GM23338 (cell line): ENCODE measurements around the gene AFAP1L2.

Source experiments
- CREB1 ChIP-seq: fragments of 250-450 bp; sonication (Bioruptor Pico); IDR thresholded peaks from 2 replicates; pipeline ENCODE4 v1.5.0; 2020; ENCODE audit warnings: low read depth, mild to moderate bottlenecking, moderate library complexity
- EZH2 ChIP-seq: fragments of 200-600 bp; sonication (generic); IDR thresholded peaks from one replicate; pipeline ENCODE4 v1.8.0; 2017; ENCODE audit warnings: antibody characterized with exemption, mild to moderate bottlenecking, low read depth; ENCODE audit not compliant: unreplicated experiment
- EZH2phosphoT487 ChIP-seq: fragments of 200-600 bp; sonication (generic); IDR thresholded peaks from one replicate; pipeline ENCODE4 v1.8.1; 2018; ENCODE audit warnings: antibody characterized with exemption; ENCODE audit not compliant: unreplicated experiment
- JUNB ChIP-seq: IDR thresholded peaks from one replicate; pipeline ENCODE4 v1.6.1; 2016; ENCODE audit warnings: antibody characterized with exemption; ENCODE audit not compliant: unreplicated experiment
- NANOG ChIP-seq: IDR thresholded peaks from 2 replicates; pipeline ENCODE4 v1.6.1; 2016; ENCODE audit warnings: antibody characterized with exemption, borderline replicate concordance
- POLR2AphosphoS5 ChIP-seq: IDR thresholded peaks from 2 replicates; pipeline ENCODE4 v1.6.1; 2016; ENCODE audit warnings: antibody characterized with exemption, low read depth
- STAT1 ChIP-seq: IDR thresholded peaks from one replicate; pipeline ENCODE4 v1.6.1; 2016; ENCODE audit warnings: antibody characterized with exemption; ENCODE audit not compliant: unreplicated experiment
- ZNF114 ChIP-seq: fragments of 250-450 bp; sonication (Bioruptor Pico); IDR thresholded peaks from 2 replicates; pipeline ENCODE4 v1.5.0; 2020; ENCODE audit warnings: mild to moderate bottlenecking, moderate library complexity
- ZNF331 ChIP-seq: fragments of 250-450 bp; sonication (Bioruptor Pico); IDR thresholded peaks from 2 replicates; pipeline ENCODE4 v1.5.0; 2020; ENCODE audit warnings: low read depth, mild to moderate bottlenecking, moderate library complexity
- TF ChIP-seq, protein P1 (sequence below), 2 experiments: fragments of 200-600 bp in 1 of 2; sonication (generic) in 1 of 2; conservative IDR thresholded peaks; 2 replicates each; pipeline versions ENCODE4 v1.5.1 to v1.6.1; 2016 to 2017; ENCODE audit warnings: antibody characterized with exemption in 2 of 2, low read depth in 2 of 2, mild to moderate bottlenecking in 2 of 2, moderate library complexity in 1 of 2
- TF ChIP-seq, protein P2 (sequence below): IDR thresholded peaks from one replicate; pipeline ENCODE4 v1.6.1; 2018; ENCODE audit warnings: antibody characterized with exemption; ENCODE audit not compliant: unreplicated experiment
- TF ChIP-seq, protein P3 (sequence below): IDR thresholded peaks from 2 replicates; pipeline ENCODE4 v1.6.1; 2016; ENCODE audit warnings: antibody characterized with exemption

DNA sequence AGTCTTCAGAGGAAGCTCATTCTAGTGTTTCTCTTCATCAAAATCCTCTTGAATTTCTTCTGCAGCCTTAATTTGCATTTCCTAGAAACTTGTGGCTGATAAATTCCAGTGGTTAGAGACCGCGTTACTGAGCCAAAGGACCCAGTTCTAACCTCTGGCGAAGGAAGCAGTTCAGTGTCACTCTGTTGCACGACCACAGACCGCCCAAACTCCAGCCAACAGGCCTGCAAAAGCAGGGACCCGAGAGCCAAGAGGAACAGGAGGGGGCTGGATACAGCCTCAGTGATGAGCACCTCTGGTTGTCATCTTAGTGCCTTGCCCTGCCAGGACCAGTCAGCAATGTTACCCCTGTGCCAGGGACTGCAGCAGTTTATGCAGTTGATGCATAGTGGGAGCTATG lies 70.0 kb downstream of the AFAP1L2 start:
- TF ChIP-seq, protein P1, sequence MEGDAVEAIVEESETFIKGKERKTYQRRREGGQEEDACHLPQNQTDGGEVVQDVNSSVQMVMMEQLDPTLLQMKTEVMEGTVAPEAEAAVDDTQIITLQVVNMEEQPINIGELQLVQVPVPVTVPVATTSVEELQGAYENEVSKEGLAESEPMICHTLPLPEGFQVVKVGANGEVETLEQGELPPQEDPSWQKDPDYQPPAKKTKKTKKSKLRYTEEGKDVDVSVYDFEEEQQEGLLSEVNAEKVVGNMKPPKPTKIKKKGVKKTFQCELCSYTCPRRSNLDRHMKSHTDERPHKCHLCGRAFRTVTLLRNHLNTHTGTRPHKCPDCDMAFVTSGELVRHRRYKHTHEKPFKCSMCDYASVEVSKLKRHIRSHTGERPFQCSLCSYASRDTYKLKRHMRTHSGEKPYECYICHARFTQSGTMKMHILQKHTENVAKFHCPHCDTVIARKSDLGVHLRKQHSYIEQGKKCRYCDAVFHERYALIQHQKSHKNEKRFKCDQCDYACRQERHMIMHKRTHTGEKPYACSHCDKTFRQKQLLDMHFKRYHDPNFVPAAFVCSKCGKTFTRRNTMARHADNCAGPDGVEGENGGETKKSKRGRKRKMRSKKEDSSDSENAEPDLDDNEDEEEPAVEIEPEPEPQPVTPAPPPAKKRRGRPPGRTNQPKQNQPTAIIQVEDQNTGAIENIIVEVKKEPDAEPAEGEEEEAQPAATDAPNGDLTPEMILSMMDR (conservative IDR thresholded peaks at IDR 0.05; ENCODE audit: low read depth in 2 of 2), result no peak
- TF ChIP-seq EZH2phosphoT487 (no peak), POLR2AphosphoS5 (no peak), CREB1 (no peak), STAT1 (no peak), EZH2 (no peak), NANOG (no peak), ZNF331 (CRISPR knock-in tag) (no peak), ZNF114 (CRISPR knock-in tag) (no peak), JUNB (no peak)
- TF ChIP-seq, protein P2, sequence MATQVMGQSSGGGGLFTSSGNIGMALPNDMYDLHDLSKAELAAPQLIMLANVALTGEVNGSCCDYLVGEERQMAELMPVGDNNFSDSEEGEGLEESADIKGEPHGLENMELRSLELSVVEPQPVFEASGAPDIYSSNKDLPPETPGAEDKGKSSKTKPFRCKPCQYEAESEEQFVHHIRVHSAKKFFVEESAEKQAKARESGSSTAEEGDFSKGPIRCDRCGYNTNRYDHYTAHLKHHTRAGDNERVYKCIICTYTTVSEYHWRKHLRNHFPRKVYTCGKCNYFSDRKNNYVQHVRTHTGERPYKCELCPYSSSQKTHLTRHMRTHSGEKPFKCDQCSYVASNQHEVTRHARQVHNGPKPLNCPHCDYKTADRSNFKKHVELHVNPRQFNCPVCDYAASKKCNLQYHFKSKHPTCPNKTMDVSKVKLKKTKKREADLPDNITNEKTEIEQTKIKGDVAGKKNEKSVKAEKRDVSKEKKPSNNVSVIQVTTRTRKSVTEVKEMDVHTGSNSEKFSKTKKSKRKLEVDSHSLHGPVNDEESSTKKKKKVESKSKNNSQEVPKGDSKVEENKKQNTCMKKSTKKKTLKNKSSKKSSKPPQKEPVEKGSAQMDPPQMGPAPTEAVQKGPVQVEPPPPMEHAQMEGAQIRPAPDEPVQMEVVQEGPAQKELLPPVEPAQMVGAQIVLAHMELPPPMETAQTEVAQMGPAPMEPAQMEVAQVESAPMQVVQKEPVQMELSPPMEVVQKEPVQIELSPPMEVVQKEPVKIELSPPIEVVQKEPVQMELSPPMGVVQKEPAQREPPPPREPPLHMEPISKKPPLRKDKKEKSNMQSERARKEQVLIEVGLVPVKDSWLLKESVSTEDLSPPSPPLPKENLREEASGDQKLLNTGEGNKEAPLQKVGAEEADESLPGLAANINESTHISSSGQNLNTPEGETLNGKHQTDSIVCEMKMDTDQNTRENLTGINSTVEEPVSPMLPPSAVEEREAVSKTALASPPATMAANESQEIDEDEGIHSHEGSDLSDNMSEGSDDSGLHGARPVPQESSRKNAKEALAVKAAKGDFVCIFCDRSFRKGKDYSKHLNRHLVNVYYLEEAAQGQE, result no peak
- TF ChIP-seq, protein P3, sequence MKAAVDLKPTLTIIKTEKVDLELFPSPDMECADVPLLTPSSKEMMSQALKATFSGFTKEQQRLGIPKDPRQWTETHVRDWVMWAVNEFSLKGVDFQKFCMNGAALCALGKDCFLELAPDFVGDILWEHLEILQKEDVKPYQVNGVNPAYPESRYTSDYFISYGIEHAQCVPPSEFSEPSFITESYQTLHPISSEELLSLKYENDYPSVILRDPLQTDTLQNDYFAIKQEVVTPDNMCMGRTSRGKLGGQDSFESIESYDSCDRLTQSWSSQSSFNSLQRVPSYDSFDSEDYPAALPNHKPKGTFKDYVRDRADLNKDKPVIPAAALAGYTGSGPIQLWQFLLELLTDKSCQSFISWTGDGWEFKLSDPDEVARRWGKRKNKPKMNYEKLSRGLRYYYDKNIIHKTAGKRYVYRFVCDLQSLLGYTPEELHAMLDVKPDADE, result no peak
